ENCODE measurements around the gene ASGR2.

- no peak for TF ChIP-seq POLR2AphosphoS5 (IDR thresholded peaks at IDR 0.05)
- TF ChIP-seq, protein P1, sequence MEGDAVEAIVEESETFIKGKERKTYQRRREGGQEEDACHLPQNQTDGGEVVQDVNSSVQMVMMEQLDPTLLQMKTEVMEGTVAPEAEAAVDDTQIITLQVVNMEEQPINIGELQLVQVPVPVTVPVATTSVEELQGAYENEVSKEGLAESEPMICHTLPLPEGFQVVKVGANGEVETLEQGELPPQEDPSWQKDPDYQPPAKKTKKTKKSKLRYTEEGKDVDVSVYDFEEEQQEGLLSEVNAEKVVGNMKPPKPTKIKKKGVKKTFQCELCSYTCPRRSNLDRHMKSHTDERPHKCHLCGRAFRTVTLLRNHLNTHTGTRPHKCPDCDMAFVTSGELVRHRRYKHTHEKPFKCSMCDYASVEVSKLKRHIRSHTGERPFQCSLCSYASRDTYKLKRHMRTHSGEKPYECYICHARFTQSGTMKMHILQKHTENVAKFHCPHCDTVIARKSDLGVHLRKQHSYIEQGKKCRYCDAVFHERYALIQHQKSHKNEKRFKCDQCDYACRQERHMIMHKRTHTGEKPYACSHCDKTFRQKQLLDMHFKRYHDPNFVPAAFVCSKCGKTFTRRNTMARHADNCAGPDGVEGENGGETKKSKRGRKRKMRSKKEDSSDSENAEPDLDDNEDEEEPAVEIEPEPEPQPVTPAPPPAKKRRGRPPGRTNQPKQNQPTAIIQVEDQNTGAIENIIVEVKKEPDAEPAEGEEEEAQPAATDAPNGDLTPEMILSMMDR (IDR thresholded peaks at IDR 0.05), result no peak
Measured at GRCh38 chr17:7146115-7146514, 31.5 kb upstream of the ASGR2 start.

Measured in stomach (tissue), 4 donors.